GM23338 (cell line): ENCODE measurements around the gene HTR6. TPM values are rescaled to one million over a fixed set of nuclear protein-coding genes. Genes with fewer than 3 reads are reported as not detected.

Experiments used
- ATAC-seq: fragments of 200-7000 bp; cut with Tn5 transposase; 3 replicates; pipeline ENCODE4 v1.9.1; 2020
- DNase-seq: peaks from one replicate; pipeline ENCODE4 v3.0.0-alpha.2; 2015; ENCODE audit warnings: low spot score
- H2AFZ ChIP-seq: fragments of 200-600 bp; sonication (generic); 2 replicates; pipeline ENCODE4 v1.8.0; 2016; ENCODE audit warnings: antibody characterized with exemption, mild to moderate bottlenecking, moderate library complexity
- H3F3A ChIP-seq: fragments of 200-600 bp; sonication (generic); replicated peaks from 2 replicates; pipeline ENCODE4 v1.8.0; 2017; ENCODE audit warnings: antibody characterized with exemption, mixed run types, low read depth
- H3K27ac ChIP-seq: fragments of 200-600 bp; sonication (generic); 2 replicates; pipeline ENCODE4 v1.6.1; 2016; ENCODE audit warnings: low read depth
- H3K27me3 ChIP-seq: fragments of 200-600 bp; sonication (generic); 2 replicates; pipeline ENCODE4 v1.8.0; 2016; ENCODE audit warnings: mild to moderate bottlenecking, mixed run types, moderate library complexity; ENCODE audit not compliant: insufficient read depth
- H3K36me3 ChIP-seq: fragments of 200-600 bp; sonication (generic); 2 replicates; pipeline ENCODE4 v1.8.0; 2016; ENCODE audit warnings: mild to moderate bottlenecking; ENCODE audit not compliant: insufficient read depth
- H3K4me1 ChIP-seq: fragments of 200-600 bp; sonication (generic); 2 replicates; pipeline ENCODE4 v1.8.0; 2016; ENCODE audit warnings: mild to moderate bottlenecking, moderate library complexity; ENCODE audit not compliant: insufficient read depth
- H3K4me2 ChIP-seq: fragments of 200-600 bp; sonication (generic); 2 replicates; pipeline ENCODE4 v1.7.1; 2017; ENCODE audit warnings: mixed run types
- H3K4me3 ChIP-seq: fragments of 200-600 bp; sonication (generic); 2 replicates; pipeline ENCODE4 v1.6.1; 2016; ENCODE audit warnings: mixed run types
- H3K79me2 ChIP-seq: fragments of 200-600 bp; sonication (generic); replicated peaks from 2 replicates; pipeline ENCODE4 v1.8.0; 2017; ENCODE audit warnings: mild to moderate bottlenecking; ENCODE audit not compliant: insufficient read depth
- H3K9me2 ChIP-seq: fragments of 200-600 bp; sonication (generic); 2 replicates; pipeline ENCODE4 v1.8.0; 2017; ENCODE audit not compliant: insufficient read depth
- H4K20me1 ChIP-seq: fragments of 200-600 bp; sonication (generic); replicated peaks from 2 replicates; pipeline ENCODE4 v1.8.0; 2017; ENCODE audit warnings: mild to moderate bottlenecking; ENCODE audit not compliant: insufficient read depth
- H3K27ac Mint-ChIP-seq: 2 replicates; pipeline ENCODE4 v1.8.0; 2020; ENCODE audit warnings: inconsistent platforms, mild to moderate bottlenecking, moderate library complexity, mixed read lengths
- H3K27me3 Mint-ChIP-seq: 3 replicates; pipeline ENCODE4 v1.8.0; 2022; ENCODE audit warnings: low read depth, mild to moderate bottlenecking, moderate library complexity, mixed read lengths, inconsistent platforms; ENCODE audit not compliant: insufficient read depth, poor library complexity
- H3K36me3 Mint-ChIP-seq: 3 replicates; pipeline ENCODE4 v1.8.0; 2021; ENCODE audit warnings: low read depth, mild to moderate bottlenecking, inconsistent platforms, moderate library complexity, mixed read lengths
- H3K4me1 Mint-ChIP-seq: 3 replicates; pipeline ENCODE4 v1.8.0; 2020; ENCODE audit warnings: mild to moderate bottlenecking, inconsistent platforms, mixed read lengths
- H3K4me3 Mint-ChIP-seq: 3 replicates; pipeline ENCODE4 v1.8.0; 2021; ENCODE audit warnings: moderate library complexity, mild to moderate bottlenecking, inconsistent platforms, mixed read lengths
- H3K9me3 Mint-ChIP-seq: 3 replicates; pipeline ENCODE4 v1.8.0; 2020; ENCODE audit warnings: moderate library complexity, mild to moderate bottlenecking, inconsistent platforms, mixed read lengths
- CREB1 ChIP-seq: fragments of 250-450 bp; sonication (Bioruptor Pico); IDR thresholded peaks from 2 replicates; pipeline ENCODE4 v1.5.0; 2020; ENCODE audit warnings: low read depth, mild to moderate bottlenecking, moderate library complexity
- EZH2 ChIP-seq: fragments of 200-600 bp; sonication (generic); IDR thresholded peaks from one replicate; pipeline ENCODE4 v1.8.0; 2017; ENCODE audit warnings: antibody characterized with exemption, mild to moderate bottlenecking, low read depth; ENCODE audit not compliant: unreplicated experiment
- EZH2phosphoT487 ChIP-seq: fragments of 200-600 bp; sonication (generic); IDR thresholded peaks from one replicate; pipeline ENCODE4 v1.8.1; 2018; ENCODE audit warnings: antibody characterized with exemption; ENCODE audit not compliant: unreplicated experiment
- JUNB ChIP-seq: IDR thresholded peaks from one replicate; pipeline ENCODE4 v1.6.1; 2016; ENCODE audit warnings: antibody characterized with exemption; ENCODE audit not compliant: unreplicated experiment
- NANOG ChIP-seq: IDR thresholded peaks from 2 replicates; pipeline ENCODE4 v1.6.1; 2016; ENCODE audit warnings: antibody characterized with exemption, borderline replicate concordance
- REST ChIP-seq: IDR thresholded peaks from one replicate; pipeline ENCODE4 v1.6.1; 2018; ENCODE audit warnings: antibody characterized with exemption; ENCODE audit not compliant: unreplicated experiment
- STAT1 ChIP-seq: IDR thresholded peaks from one replicate; pipeline ENCODE4 v1.6.1; 2016; ENCODE audit warnings: antibody characterized with exemption; ENCODE audit not compliant: unreplicated experiment
- ZNF114 ChIP-seq: fragments of 250-450 bp; sonication (Bioruptor Pico); IDR thresholded peaks from 2 replicates; pipeline ENCODE4 v1.5.0; 2020; ENCODE audit warnings: mild to moderate bottlenecking, moderate library complexity
- ZNF331 ChIP-seq: fragments of 250-450 bp; sonication (Bioruptor Pico); IDR thresholded peaks from 2 replicates; pipeline ENCODE4 v1.5.0; 2020; ENCODE audit warnings: low read depth, mild to moderate bottlenecking, moderate library complexity
- polyA plus RNA-seq: library from polyadenylated mRNA; unstranded; fragments of >200 nt; fragmentation: Nextera tagmentation; extraction: Ambion mirVana; gene quantifications from 2 replicates; pipeline ENCODE4 v1.2.1, GENCODE V29; 2016
- total RNA-seq: library from RNA; depleted of rRNA; stranded (reverse); fragments of >200 nt; shearing (Covaris generic); gene quantifications from 2 replicates; pipeline ENCODE4 v1.2.3, GENCODE V29; 2014
- TF ChIP-seq, protein P1 (sequence below): IDR thresholded peaks from 2 replicates; pipeline ENCODE4 v1.6.1; 2016; ENCODE audit warnings: antibody characterized with exemption

HTR6 gene
- total and polyA plus RNA-seq, 2 experiments from 2014 or later = 0.26 to 0.66 TPM

DNA sequence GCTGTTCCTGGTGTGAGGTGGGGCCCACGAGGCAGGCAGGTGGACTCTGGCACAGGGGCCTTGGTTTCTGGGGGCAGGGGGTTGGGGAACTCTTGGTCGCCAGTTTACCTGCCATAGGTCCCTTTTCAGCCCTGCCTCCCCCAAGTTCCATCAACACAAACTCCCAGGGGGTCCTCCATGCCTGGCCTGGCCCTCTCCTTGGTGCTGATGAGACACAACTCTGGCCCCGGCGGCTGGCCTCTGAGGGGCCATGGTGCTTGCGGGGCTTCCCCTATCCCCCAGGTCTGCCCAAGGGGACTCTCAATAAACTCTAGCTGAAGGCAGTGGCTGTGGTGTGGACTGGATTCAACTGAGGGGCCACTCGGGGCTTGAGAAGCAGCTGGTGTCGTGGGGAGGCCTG lies 16.0 kb downstream of the HTR6 start:
- no peaks in the 10 kb centered on the region for H3K79me2 ChIP-seq

GRCh38 chr1:19682257-19682656 lies 17.6 kb downstream of the HTR6 start:
- H3K9me2 ChIP-seq = no peaks in the 10 kb centered on the region
- no peak for DNase-seq
- TF ChIP-seq NANOG (no peak), CREB1 (CRISPR knock-in tag) (no peak), ZNF114 (CRISPR knock-in tag) (no peak), EZH2 (no peak)
- TF ChIP-seq, protein P1, sequence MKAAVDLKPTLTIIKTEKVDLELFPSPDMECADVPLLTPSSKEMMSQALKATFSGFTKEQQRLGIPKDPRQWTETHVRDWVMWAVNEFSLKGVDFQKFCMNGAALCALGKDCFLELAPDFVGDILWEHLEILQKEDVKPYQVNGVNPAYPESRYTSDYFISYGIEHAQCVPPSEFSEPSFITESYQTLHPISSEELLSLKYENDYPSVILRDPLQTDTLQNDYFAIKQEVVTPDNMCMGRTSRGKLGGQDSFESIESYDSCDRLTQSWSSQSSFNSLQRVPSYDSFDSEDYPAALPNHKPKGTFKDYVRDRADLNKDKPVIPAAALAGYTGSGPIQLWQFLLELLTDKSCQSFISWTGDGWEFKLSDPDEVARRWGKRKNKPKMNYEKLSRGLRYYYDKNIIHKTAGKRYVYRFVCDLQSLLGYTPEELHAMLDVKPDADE = no peak
- Mint-ChIP-seq H3K27me3 (peaks cover 6% of the 10 kb centered on the region), H3K36me3 (peaks cover 2% of the 10 kb centered on the region; the same call in 1 of the 3 replicates), H3K27ac (no peak overlapping the region), H3K4me1 (peaks cover 18% of the 10 kb centered on the region), H3K9me3 (no peaks in the 10 kb centered on the region; the same call in 2 of the 3 replicates), H3K4me3 (no peak overlapping the region)
- no peak for ATAC-seq
- H2AFZ ChIP-seq = no peak overlapping the region
- H3K27ac ChIP-seq = no peak overlapping the region
- H3K79me2 ChIP-seq = no peaks in the 10 kb centered on the region
- H3F3A ChIP-seq = no peaks in the 10 kb centered on the region
- H3K27me3 ChIP-seq = no peaks in the 10 kb centered on the region
- H3K4me3 ChIP-seq = no peak overlapping the region
- H3K4me1 ChIP-seq = peaks cover 11% of the 10 kb centered on the region; the same call in 1 of the 2 replicates
- no peaks in the 10 kb centered on the region for H3K36me3 ChIP-seq
- no peak overlapping the region for H3K4me2 ChIP-seq
- H4K20me1 ChIP-seq = no peaks in the 10 kb centered on the region

More for the DNA sequence above, 16.0 kb downstream of the HTR6 start:
- ATAC-seq = peak; percentile 50
- Histone ChIP-seq H3K27me3 (no peaks in the 10 kb centered on the region), H3K4me3 (no peak overlapping the region), H3K4me1 (no peaks in the 10 kb centered on the region), H4K20me1 (no peaks in the 10 kb centered on the region), H3K9me2 (no peaks in the 10 kb centered on the region), H2AFZ (no peak overlapping the region), H3K36me3 (no peaks in the 10 kb centered on the region), H3F3A (no peaks in the 10 kb centered on the region), H3K27ac (no peak overlapping the region), H3K4me2 (no peak overlapping the region)
- DNase-seq = peak; percentile 45
- TF ChIP-seq JUNB = no peak
- TF ChIP-seq, protein P1 = no peak
- TF ChIP-seq ZNF114 (CRISPR knock-in tag) = no peak
- TF ChIP-seq EZH2 = no peak
- TF ChIP-seq REST = peak; percentile 68
- TF ChIP-seq CREB1 (CRISPR knock-in tag) = no peak
- TF ChIP-seq EZH2phosphoT487 = no peak
- TF ChIP-seq ZNF331 (CRISPR knock-in tag) = no peak
- TF ChIP-seq STAT1 = no peak
- Mint-ChIP-seq H3K27ac (no peak overlapping the region), H3K9me3 (no peaks in the 10 kb centered on the region; the same call in 2 of the 3 replicates), H3K4me1 (peaks cover 14% of the 10 kb centered on the region), H3K4me3 (no peak overlapping the region), H3K27me3 (peaks cover 5% of the 10 kb centered on the region), H3K36me3 (no peaks in the 10 kb centered on the region)
